Lung (tissue), 4 donors: ENCODE measurements around the gene PRSS37. TPM values are rescaled to one million over a fixed set of nuclear protein-coding genes. Genes with fewer than 3 reads are reported as not detected.

Experiments
- polyA plus RNA-seq, 2 donors: library from polyadenylated mRNA; stranded (reverse); fragments of 200-250 nt; gene quantifications; one replicate each; pipeline ENCODE4 v1.2.1, GENCODE V29; 2013
- total RNA-seq, 2 donors: library from RNA; depleted of rRNA in 1 of 2; stranded (reverse); fragments of >200 nt in 1 of 2; gene quantifications; one replicate each; pipeline ENCODE4 v1.2.1, GENCODE V29; 2014 to 2021
- donor health status: Bipolar disorder and iron deficiency.
- donor health status: healthy.
- donor health status: DM: yes; HTN: yes; CAD: no.

The PRSS37 gene
- total and polyA plus RNA-seq, 4 donors = not detected

Other genes with a start within 250 kb of the PRSS37 start
- 10 to 100 TPM; 24.1 to 43.3 TPM for gene DENND11, start 139.3 kb downstream of the PRSS37 start, total RNA-seq
- 1 to 10 TPM; 5.1 to 8.2 TPM for gene DENND11, start 139.3 kb downstream of the PRSS37 start, polyA plus RNA-seq
- gene WEE2, start 133.1 kb downstream of the PRSS37 start, total RNA-seq = not detected
- gene WEE2, start 133.1 kb downstream of the PRSS37 start, polyA plus RNA-seq = not detected
- 100 to 1,000 TPM in 1 of 2 donors, 10 to 100 TPM in 1; 96.8 to 109 TPM for gene SSBP1, start 103.1 kb downstream of the PRSS37 start, total RNA-seq
- gene SSBP1, start 103.1 kb downstream of the PRSS37 start, polyA plus RNA-seq = 100 to 1,000 TPM; 162 to 263 TPM
- 10 to 100 TPM in 1 of 2 donors, 1 to 10 TPM in 1; 2.2 to 13.0 TPM for gene TAS2R3, start 77.4 kb downstream of the PRSS37 start, total RNA-seq
- gene TAS2R3, start 77.4 kb downstream of the PRSS37 start, polyA plus RNA-seq = not detected
- 1 to 10 TPM; 1.4 to 9.3 TPM for gene TAS2R4, start 64.8 kb downstream of the PRSS37 start, total RNA-seq
- gene TAS2R4, start 64.8 kb downstream of the PRSS37 start, polyA plus RNA-seq = under 1 TPM; 0.06 to 0.35 TPM
- 1 to 10 TPM; 1.2 to 6.8 TPM for gene TAS2R5, start 51.3 kb downstream of the PRSS37 start, total RNA-seq
- gene TAS2R5, start 51.3 kb downstream of the PRSS37 start, polyA plus RNA-seq = under 1 TPM; 0.41 to 0.55 TPM
- gene OR9A4, start 74.9 kb upstream of the PRSS37 start, total RNA-seq = under 1 TPM in 1 of 2 donors, not detected in 1; 0.20 TPM
- not detected for gene OR9A4, start 74.9 kb upstream of the PRSS37 start, polyA plus RNA-seq
- 1 to 10 TPM; 2.7 to 8.8 TPM for gene CLEC5A, start 105.5 kb upstream of the PRSS37 start, total RNA-seq
- 10 to 100 TPM in 1 of 2 donors, 1 to 10 TPM in 1; 4.4 to 19.1 TPM for gene CLEC5A, start 105.5 kb upstream of the PRSS37 start, polyA plus RNA-seq
- not detected for gene TAS2R38, start 132.3 kb upstream of the PRSS37 start, total RNA-seq
- not detected for gene TAS2R38, start 132.3 kb upstream of the PRSS37 start, polyA plus RNA-seq
- 10 to 100 TPM in 1 of 2 donors, 1 to 10 TPM in 1; 4.0 to 11.4 TPM for gene MGAM, start 154.4 kb upstream of the PRSS37 start, total RNA-seq
- 10 to 100 TPM in 1 of 2 donors, under 1 TPM in 1; 0.61 to 21.3 TPM for gene MGAM, start 154.4 kb upstream of the PRSS37 start, polyA plus RNA-seq